ENCODE results near the gene SLC35F4. TPM values are rescaled to one million over a fixed set of nuclear protein-coding genes. Genes with fewer than 3 reads are reported as not detected.
A peak's percentile ranks its signal among the peaks of the same experiment; 100 is the strongest.
"Not testable (repeated sequence)": the region's sequence is repeated elsewhere in the genome, so short reads cannot be mapped to it uniquely, and the experiment has no call there.

The SLC35F4 gene
- total RNA-seq, 1 donor from 2014 or later, result 0.05 TPM

DNA sequence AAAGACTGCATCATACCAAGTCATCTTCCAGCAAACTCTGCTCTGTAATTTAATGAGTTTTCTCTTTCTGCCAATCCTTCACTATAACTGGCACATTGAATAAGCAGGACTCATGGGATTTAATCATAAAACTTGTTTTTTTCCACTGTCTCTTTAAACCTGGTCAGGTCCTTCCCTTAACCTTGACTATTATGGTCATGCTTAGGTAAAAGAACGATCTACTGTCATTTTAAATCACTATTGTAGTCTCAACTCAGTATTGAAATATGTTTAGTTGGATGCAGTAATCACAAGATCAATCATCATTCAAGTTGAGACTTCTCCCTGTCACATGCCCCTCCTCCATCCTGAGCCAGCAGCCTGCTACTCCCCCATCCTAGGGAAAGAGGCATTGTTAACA lies 56.1 kb downstream of the SLC35F4 start:
- no peak for DNase-seq (ENCODE audit: low read depth)

DNA sequence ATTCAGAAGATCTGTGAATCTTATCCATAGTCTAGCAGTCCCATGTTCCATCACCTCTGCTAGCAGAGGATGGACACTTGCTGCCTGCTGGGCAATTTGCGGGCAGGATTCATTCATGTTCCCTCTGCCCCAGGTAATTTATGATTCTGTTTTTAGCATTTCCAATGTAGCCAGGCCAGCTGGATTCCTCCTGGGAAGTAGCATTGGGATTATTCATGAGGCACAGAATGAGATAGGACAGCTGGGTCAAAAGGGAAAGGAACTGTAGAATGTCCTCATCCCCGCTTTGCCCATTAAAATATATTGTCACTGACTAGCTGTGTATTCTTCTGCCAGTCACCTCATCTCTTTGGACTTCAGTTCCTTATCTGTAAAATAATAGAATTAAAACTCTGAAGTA lies 68.7 kb downstream of the SLC35F4 start:
- no peak for DNase-seq (ENCODE audit: low read depth)

DNA sequence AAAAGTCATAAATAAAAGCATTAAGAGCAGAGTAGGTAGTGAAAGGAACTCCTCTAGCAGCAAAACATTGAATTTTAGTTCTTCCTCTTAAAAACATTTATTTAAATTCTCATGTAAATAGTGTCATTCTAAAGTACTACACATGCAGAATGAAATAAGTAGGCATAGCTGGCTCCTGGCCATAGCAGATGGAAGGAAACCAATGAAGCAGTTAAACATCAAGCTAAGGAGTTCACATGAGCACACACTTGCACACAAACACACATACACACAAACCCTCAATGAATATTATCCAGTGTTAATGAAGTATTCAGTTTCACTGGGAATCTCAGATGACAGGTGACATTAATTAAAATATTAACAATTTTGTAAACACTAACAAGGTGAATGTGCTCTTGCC lies 69.3 kb downstream of the SLC35F4 start:
- DNase-seq (ENCODE audit: low read depth), result peak; percentile 25

DNA sequence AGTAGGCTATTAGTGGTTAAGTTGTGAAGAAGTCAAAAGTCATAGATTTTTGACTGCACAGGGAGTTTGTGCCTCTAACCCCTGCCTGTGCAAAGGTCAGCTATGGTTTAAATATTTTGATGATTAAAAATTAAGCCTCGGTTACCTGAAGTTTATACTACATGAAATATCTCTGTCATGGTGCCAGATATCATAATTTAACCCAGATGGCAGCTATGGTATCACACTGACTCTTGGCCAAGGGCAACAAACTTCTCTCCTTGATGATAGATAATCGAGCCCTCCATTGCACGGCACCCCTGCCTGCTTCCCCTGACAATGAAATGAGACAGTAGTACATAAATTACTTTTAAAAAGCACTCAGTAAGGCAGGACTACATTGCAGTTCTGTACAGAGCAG lies 80.8 kb downstream of the SLC35F4 start:
- DNase-seq (ENCODE audit: low read depth), result no peak

DNA sequence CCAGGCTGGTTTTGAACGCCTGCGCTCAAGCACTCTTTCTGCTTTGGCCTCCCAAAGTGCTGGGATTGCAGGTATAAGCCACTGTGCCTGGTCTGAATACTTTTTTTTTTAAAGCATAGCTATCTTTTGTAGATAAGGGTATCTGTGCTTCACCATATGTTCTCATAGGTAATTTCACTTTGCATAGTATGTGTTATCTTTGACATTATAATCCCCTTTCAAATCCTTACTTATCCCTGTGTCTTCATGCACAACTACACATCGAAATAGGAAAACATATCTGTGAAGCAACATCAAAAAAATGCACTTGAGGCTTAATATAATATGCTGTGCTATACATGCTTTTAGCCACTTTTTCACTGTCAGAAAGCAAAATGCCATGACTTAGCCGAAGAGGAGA lies 94.1 kb downstream of the SLC35F4 start:
- DNase-seq (ENCODE audit: low read depth), result no peak

DNA sequence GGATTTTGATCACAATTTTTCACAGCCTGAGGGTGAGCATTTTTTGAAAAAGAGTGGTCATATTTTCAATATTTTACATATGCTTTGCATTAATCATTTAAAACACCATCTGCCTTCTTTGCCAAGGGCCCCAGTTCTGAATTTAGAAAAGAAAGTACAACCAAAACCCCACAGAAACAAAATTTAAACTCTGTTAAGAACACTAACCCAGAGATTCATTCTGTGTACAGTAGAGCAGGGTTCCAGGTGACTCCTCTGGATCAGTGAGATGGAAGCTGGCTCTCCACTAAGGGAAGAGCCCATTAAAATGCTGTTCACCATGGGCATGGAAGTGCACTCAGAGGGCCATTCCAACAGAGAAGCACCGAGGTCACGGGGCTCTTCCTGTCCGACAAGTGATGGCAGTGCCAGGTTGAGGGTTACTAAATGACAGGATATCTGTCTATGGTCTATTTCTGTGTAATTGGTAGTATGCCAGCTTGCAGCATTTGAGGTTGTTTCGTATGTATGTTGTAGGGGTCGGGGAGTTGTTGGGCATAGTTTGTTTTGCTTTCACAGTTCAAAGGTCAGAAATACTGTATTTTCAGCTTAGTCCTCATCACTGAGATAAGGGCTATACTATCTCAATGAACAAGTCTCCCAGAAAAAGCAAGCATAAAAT lies 95.9 kb downstream of the SLC35F4 start:
- no peak for DNase-seq (ENCODE audit: low read depth)

DNA sequence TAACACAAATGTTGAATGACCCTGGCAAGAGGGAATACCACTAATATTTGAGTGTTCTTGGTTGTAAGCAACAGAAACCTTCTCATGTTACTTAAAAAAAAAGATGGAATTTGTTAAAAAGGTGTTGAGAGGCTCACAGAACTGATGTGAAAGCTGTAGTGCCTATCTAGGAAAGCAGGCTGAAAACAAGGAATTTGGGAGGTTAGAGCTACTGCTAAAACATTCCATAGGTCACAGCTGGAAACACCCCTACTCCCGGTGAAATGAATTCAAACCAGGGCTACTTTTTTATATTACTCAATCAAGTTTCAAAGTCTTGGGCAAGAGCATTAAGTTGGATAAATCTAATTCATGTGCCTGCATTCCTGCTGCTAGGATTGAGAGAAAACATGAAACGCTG lies 104.1 kb downstream of the SLC35F4 start:
- peak; percentile 18 for DNase-seq (ENCODE audit: low read depth)

DNA sequence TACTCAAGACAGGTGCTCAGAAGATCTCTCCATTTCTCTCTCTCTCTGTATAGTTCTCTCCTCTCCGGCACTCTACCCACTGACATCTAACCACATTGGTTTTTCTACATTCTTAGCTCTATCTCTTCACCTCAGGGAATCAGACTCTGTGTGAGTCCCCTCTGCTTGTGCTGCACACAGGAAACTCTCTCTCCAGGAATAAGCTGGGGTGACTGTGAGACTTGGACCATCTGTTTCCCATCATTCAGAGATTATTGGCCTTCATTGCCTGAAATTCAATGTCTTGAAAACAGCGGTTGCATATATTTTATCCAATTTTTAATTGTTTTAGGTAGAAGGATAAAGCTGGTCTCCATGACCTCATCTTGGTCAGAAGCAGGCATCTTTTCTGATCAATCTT lies 105.0 kb downstream of the SLC35F4 start:
- no peak for DNase-seq (ENCODE audit: low read depth)

DNA sequence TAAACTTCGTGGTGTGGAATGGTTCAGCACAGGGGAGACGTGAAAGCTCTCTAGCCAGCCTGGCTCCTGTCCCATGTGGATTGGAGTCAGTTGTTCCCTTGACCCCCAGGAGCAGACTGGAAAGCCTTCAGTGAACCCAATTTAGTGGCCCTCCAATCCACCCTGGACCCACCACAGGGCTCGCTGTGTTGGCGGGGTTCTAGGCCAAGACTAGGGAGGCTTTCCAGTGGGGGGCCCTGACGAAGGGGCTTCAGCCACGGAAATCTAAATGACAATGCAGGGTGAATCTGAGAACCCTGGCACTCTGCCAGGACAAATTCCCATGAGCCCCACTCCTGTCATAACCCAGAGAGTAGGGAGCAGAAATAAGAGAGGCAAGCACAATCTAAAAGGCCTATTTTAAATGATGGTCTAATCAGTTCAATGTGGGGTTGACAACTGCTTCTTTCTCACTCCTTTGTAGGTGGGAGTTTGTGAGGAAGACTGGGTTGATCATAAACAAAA lies 110.8 kb downstream of the SLC35F4 start:
- DNase-seq (ENCODE audit: low read depth), result no peak

DNA sequence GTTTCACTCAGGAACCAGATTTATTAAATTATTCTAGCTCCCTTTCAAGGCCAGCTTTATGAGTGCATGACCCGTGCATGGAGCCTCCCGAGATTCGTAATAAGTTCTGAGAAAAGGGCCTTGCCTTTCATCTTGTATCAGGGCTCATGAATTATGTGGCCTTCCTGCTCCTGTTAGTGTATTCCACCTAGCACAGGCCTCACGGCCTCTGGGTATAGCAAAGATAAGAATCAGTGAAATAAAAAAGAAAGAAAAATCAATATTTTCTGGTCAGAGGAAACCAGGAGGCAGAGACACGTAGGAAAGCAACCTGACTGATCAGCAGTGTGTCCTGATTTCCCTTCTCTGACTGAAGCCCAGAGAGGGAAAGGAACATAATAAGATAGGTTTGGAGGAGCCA lies 111.4 kb downstream of the SLC35F4 start:
- DNase-seq (ENCODE audit: low read depth), result no peak

DNA sequence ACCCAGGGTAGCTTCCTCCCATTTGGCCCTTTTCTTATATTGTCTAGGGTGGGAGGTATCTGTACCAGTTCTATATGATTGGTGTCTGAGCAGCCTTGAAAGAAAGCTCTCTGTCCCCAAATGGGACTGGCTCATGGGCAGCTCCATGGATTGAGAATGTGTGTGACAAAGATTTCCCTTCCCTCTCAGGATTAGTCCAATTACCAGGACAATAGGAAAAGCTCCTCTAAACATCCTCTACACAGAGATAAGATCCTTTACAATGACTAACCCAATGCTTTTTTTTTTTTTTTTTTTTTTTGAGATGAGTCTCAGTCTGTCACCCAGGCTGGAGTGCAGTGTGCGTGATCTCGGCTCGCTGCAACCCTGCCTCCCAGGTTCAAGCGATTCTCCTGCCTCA lies 112.1 kb downstream of the SLC35F4 start:
- no peak for DNase-seq (ENCODE audit: low read depth)

DNA sequence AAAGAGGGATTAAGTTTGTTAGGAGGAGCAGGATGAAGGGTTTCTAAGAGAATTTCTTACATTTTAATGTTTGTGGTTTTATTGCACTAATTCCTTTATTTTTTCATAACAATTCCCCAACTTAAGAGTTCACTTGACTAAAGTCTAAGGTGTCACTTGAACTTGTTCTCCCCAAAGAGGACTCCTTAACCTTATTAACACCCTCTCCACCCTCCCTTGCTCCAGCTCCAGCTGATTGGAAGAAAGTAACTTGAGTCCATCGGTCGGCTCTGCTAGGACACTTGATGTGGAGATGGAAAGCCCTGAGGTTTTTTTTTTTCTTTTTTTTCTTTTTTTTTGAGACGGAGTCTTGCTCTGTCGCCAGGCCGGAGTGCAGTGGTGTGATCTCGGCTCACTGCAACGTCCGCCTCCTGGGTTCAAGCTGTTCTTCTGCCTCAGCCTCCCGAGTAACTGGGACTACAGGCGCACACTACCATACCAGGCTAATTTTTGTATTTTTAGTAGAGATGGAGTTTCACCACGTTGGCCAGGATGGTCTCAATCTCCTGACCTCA lies 113.7 kb downstream of the SLC35F4 start:
- not testable (repeated sequence) for DNase-seq (ENCODE audit: low read depth)

DNA sequence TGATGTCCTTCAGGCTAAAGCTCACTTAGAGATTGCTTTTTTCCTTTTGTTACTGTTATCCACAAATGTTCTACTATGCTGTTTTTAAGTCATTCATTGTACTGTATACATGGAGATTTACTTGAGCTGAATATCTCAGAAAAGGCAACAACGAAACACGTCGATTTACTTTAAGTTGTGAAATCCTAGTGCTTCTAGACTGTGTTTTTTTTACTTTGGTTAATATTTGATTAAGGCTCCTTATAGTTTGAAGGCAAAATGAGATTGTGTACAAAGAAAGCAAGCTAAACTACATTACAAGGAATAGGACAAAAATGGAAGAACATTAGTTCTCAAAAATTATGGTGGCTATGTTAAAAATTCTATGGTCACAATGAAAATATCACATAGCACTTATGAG lies 114.5 kb downstream of the SLC35F4 start:
- DNase-seq (ENCODE audit: low read depth), result peak; percentile 95

DNA sequence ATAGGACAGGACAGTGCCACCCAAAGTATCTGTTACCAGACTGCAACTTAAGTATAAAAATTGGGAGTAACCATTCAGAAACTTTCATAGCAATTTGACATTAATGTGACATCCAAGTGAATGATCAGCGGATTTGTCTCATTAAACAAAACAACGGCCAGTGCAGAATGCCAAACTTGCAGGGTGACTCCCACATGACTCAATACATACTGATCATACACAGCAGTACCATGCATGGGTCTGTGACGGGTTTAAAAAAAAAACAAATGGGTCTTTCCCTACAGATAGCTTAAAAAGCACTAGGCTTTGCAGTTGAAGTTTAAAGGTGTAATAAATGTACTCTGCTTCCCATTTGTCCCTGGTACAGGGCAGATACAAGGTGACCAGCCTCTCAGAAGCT lies 116.6 kb downstream of the SLC35F4 start:
- peak; percentile 87 for DNase-seq (ENCODE audit: low read depth)

DNA sequence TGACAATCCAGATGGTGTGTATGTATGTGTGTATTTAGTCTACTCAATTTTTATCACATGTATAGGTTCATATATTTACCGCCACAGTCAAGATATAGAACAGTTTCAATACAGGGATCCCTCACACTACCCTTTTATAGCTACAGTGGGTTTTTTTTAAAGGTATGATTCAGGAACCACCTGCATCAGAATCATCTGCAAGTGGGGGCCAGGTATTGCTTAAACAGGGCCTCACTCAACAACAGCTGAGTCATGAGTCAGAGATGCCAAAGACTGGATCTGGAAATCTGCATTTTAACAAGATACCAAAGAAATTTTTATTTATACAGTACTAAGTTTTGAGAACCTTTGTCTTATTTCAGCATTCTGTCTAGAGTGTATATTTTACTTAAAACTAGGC lies 117.6 kb downstream of the SLC35F4 start:
- DNase-seq (ENCODE audit: low read depth), result peak; percentile 83

DNA sequence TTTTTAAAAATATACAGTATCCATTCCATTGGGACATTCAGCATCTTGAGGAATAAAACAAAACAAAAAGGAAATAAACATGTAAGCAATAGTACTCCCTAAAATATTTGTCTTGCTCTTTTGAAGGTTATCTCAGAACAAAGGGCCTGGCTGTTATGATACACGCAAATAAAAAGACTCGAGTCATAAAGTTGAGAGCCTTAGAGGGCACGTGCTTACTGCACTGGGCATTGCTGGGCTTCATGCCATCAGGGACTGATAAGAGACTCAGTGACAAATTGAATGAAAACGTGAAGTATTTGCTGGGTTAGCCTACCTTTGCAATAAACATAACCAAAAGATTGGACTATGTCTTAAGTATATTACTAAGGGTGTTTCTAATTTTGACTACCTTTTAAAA lies 118.9 kb downstream of the SLC35F4 start:
- DNase-seq (ENCODE audit: low read depth), result peak; percentile 36

DNA sequence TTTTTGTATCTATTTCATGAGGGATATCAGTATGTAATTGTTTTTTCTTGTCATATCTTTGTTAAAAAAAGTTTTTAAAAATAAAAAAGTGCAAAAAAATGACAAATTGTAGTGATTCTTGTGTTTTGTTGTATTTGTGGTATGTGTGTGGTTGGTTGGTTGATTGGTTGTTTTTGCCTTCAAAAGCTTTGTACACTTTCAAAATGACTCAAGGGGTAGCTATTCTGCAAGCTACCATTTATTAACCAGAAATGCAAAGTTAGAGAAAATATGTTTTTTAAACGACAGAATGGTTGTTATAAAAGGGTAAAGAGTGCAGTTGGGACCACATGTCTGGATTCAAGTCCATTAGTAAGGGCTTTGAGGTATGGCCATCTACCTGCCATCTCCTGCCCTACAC lies 119.3 kb downstream of the SLC35F4 start:
- peak; percentile 76 for DNase-seq (ENCODE audit: low read depth)

DNA sequence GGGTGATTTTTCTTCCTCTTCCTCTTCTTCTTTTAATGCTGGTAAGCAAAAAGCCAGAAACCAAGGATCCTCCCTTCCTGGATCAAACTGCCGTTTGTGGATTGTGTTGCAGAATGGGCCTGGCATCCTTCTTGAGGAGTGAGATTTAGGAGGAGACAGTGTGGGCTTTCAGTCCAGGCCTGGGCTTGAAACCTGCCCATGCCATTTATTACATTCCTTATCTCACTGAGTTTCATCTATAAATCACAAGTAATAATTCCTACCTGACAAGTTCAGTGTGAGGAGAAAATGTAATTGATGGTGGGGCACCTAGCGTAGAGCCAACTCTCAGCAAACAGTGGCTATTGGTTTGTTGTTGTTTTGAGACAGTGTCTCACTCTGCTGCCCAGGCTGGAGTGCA lies 126.4 kb downstream of the SLC35F4 start:
- no peak for DNase-seq (ENCODE audit: low read depth)

DNA sequence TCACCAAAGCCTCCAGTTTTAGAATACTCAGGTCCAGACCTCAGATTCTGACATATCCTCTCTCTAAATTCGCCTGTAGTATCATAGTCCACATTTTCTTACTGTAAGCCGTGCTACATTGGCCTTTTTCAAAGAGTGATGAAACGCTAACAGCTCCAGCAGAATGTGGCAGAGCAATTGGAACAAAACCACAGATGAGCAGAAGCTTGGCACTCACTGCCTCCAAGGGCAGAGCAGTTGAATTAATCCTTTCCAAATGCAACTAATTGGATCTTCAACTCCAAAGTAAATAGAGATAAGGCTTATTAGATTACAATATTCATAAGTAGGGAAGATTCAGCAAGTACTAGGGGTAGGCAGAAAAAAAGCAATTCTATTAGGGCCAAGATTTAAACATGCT lies 128.3 kb downstream of the SLC35F4 start:
- DNase-seq (ENCODE audit: low read depth), result no peak

DNA sequence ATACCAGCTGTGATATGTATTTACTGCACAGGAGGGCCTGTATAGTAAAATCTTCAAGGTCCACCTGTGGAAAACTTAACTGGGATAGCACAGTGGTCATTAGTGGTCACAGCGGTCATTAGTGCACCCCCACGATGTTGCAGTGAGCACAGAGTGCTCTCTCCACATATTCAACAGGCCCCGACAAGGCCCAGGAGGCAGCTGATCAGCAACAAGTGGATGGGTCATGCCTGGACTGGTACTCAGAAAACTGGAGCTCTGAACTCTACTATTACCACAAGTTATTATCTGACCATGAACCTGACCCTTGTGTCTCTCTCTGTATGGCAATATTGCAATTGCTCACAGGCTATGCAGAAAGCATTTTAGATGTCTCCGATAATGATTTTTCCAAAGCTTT lies 129.5 kb downstream of the SLC35F4 start:
- DNase-seq (ENCODE audit: low read depth), result no peak

DNA sequence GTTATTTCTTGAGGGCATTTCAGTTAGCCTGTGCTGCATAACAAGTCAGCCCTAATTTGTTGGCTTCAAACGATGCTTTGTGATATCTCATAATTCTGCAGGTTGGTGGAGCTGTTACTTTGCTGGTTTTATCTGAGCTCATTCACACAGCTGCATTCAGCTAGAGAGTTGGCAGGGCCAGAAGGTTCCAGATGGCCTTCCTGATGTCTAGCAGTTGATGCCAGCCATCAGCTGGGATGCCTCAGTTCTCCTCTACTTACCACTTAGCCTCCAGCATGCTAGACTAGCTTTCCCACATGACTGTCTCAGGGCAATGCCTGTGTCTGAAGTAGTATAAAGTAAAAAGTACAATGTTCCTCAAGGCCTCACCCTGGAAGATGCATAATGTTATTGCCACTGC lies 130.6 kb downstream of the SLC35F4 start:
- no peak for DNase-seq (ENCODE audit: low read depth)

DNA sequence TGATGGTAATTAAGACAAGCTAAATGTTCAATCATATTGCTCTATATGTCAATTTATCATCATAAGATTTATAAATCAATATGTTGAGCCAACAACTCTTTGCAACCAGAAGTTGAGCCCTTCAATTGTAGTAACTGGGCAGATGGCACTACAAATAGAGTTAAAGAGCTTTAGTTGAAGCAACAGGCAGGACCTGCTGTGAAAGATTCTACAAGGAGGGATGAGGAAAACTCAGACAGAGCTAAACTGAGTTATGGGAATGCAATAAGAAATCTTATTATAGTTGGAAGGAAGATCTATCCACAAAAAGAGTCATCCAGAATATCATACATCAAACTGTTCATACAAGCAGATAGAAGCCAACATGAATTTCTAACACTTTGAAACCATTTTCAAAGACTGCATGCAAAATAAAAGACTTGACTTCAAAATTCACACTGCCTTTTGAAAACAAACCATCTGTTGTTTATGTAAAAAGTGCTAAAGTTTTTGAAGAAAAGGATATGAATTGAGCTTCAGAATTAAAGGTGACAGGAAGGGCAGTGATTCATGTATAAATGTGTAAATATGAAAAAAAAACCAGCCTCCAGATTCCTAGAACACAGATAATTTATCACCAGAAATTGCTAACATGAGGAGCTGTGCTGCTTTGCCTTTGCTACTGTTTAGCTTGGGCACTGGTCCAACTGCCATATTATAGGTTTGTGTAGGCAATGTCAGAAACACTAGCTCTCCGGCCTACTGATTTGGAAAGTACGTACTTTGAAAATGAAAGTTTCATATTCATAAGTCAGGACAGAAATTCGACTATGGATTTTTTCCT lies 133.2 kb downstream of the SLC35F4 start:
- no peak for DNase-seq (ENCODE audit: low read depth)
